ENCODE measurements around the gene SFMBT2. TPM values are rescaled to one million over a fixed set of nuclear protein-coding genes. Genes with fewer than 3 reads are reported as not detected.

Gene SFMBT2
- total RNA-seq, 1 donor from 2014 or later: 7.2 TPM

DNA sequence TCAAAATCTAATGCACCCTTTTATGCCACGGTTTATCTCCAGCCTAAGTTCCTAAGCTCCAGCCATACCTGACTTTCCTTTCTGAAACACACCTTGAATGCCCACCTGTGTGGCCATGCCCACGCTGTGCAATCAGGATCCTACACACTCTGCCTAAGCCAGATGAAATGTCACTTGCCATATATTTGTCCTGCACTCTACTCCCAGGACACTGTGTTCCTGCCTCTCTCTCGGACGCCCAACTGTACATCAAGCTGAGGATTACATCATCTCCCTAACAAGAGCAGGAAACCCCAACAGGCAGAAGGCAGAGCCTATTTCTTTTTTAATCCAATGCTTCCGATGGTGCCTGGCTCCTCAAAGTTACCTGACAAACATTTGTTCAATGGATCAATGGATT lies 214.6 kb downstream of the SFMBT2 start:
- Mint-ChIP-seq H3K27ac (no peak overlapping the region), H3K9me3 (peaks cover 11% of the 10 kb centered on the region), H3K4me1 (ENCODE audit: unreplicated experiment) (peaks cover 7% of the 10 kb centered on the region), H3K27me3 (peaks cover 3% of the 10 kb centered on the region), H3K4me3 (no peak overlapping the region), H3K36me3 (peaks cover 28% of the 10 kb centered on the region)
- DNase-seq (ENCODE audit: extremely low spot score, unreplicated experiment): no peak
- TF ChIP-seq, protein P1, sequence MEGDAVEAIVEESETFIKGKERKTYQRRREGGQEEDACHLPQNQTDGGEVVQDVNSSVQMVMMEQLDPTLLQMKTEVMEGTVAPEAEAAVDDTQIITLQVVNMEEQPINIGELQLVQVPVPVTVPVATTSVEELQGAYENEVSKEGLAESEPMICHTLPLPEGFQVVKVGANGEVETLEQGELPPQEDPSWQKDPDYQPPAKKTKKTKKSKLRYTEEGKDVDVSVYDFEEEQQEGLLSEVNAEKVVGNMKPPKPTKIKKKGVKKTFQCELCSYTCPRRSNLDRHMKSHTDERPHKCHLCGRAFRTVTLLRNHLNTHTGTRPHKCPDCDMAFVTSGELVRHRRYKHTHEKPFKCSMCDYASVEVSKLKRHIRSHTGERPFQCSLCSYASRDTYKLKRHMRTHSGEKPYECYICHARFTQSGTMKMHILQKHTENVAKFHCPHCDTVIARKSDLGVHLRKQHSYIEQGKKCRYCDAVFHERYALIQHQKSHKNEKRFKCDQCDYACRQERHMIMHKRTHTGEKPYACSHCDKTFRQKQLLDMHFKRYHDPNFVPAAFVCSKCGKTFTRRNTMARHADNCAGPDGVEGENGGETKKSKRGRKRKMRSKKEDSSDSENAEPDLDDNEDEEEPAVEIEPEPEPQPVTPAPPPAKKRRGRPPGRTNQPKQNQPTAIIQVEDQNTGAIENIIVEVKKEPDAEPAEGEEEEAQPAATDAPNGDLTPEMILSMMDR (conservative IDR thresholded peaks at IDR 0.05): no peak

DNA sequence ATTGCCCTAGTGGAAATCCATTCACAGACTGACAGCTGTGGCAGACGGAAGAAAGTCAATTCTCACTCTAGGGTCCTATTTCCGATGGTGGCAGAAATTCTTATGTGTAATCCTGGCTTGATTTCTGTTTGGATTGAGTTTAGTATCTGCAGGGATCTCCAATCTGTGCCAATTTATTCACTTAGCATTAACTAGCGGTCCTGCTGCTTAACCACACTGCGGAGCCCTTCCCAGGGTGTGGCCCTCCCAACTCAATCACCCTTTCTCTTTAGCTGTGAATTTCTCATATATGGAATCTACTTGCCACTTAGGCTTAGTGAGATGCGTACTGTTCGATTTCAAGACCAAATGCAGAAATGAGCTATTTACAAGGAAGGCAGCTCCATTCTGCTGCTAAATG lies 215.7 kb downstream of the SFMBT2 start:
- peaks cover 4% of the 10 kb centered on the region for H3K27me3 Mint-ChIP-seq
- TF ChIP-seq, protein P1 (conservative IDR thresholded peaks at IDR 0.05): no peak
- DNase-seq (ENCODE audit: extremely low spot score, unreplicated experiment): no peak
- H3K4me1 Mint-ChIP-seq (ENCODE audit: unreplicated experiment): peaks cover 7% of the 10 kb centered on the region
- peaks cover 29% of the 10 kb centered on the region for H3K36me3 Mint-ChIP-seq
- H3K9me3 Mint-ChIP-seq: peaks cover 11% of the 10 kb centered on the region
- no peak overlapping the region for H3K27ac Mint-ChIP-seq
- H3K4me3 Mint-ChIP-seq: no peak overlapping the region

- Mint-ChIP-seq H3K9me3 (peaks cover 11% of the 10 kb centered on the region), H3K4me3 (no peak overlapping the region), H3K27me3 (peaks cover 4% of the 10 kb centered on the region), H3K4me1 (ENCODE audit: unreplicated experiment) (peaks cover 8% of the 10 kb centered on the region), H3K27ac (no peak overlapping the region), H3K36me3 (peaks cover 29% of the 10 kb centered on the region)
- DNase-seq (ENCODE audit: extremely low spot score, unreplicated experiment): no peak
- TF ChIP-seq, protein P1 (conservative IDR thresholded peaks at IDR 0.05): no peak
Measured at GRCh38 chr10:7194571-7194970, 216.3 kb downstream of the SFMBT2 start.

GRCh38 chr10:7193369-7193768 lies 217.5 kb downstream of the SFMBT2 start:
- no peak overlapping the region for H3K4me3 Mint-ChIP-seq
- peaks cover 11% of the 10 kb centered on the region for H3K9me3 Mint-ChIP-seq

GRCh38 chr10:7192831-7193361 lies 217.9 kb downstream of the SFMBT2 start:
- peaks cover 11% of the 10 kb centered on the region for H3K9me3 Mint-ChIP-seq
- H3K4me3 Mint-ChIP-seq: no peak overlapping the region
- no peak overlapping the region for H3K27ac Mint-ChIP-seq
- H3K27me3 Mint-ChIP-seq: peaks cover 7% of the 10 kb centered on the region
- no peak for DNase-seq (ENCODE audit: extremely low spot score, unreplicated experiment)
- peaks cover 11% of the 10 kb centered on the region for H3K4me1 Mint-ChIP-seq (ENCODE audit: unreplicated experiment)
- TF ChIP-seq, protein P1 (conservative IDR thresholded peaks at IDR 0.05): no peak
- H3K36me3 Mint-ChIP-seq: peaks cover 29% of the 10 kb centered on the region

More at GRCh38 chr10:7193369-7193768, 217.5 kb downstream of the SFMBT2 start:
- peaks cover 11% of the 10 kb centered on the region for H3K4me1 Mint-ChIP-seq (ENCODE audit: unreplicated experiment)
- peaks cover 7% of the 10 kb centered on the region for H3K27me3 Mint-ChIP-seq
- TF ChIP-seq, protein P1 (conservative IDR thresholded peaks at IDR 0.05): no peak
- H3K36me3 Mint-ChIP-seq: peaks cover 29% of the 10 kb centered on the region
- no peak overlapping the region for H3K27ac Mint-ChIP-seq
- no peak for DNase-seq (ENCODE audit: extremely low spot score, unreplicated experiment)
